ENCODE measurements around the gene TASP1.
"Not testable (repeated sequence)": the region's sequence is repeated elsewhere in the genome, so short reads cannot be mapped to it uniquely, and the experiment has no call there.

Gene TASP1

GRCh38 chr20:13625304-13625979 is 13.3 kb downstream of the TASP1 start:
- no peak for DNase-seq (ENCODE audit: low read depth in 2 of 2)
- TF ChIP-seq, protein P1, sequence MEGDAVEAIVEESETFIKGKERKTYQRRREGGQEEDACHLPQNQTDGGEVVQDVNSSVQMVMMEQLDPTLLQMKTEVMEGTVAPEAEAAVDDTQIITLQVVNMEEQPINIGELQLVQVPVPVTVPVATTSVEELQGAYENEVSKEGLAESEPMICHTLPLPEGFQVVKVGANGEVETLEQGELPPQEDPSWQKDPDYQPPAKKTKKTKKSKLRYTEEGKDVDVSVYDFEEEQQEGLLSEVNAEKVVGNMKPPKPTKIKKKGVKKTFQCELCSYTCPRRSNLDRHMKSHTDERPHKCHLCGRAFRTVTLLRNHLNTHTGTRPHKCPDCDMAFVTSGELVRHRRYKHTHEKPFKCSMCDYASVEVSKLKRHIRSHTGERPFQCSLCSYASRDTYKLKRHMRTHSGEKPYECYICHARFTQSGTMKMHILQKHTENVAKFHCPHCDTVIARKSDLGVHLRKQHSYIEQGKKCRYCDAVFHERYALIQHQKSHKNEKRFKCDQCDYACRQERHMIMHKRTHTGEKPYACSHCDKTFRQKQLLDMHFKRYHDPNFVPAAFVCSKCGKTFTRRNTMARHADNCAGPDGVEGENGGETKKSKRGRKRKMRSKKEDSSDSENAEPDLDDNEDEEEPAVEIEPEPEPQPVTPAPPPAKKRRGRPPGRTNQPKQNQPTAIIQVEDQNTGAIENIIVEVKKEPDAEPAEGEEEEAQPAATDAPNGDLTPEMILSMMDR (IDR thresholded peaks at IDR 0.05; ENCODE audit: low read depth, low read length) = no peak

GRCh38 chr20:13619415-13619814 is 19.3 kb downstream of the TASP1 start:
- H3K4me3 ChIP-seq (replicated peaks in 1 of 2; ENCODE audit: low read depth in 2 of 2, low read length in 2 of 2) = not testable (repeated sequence)
- DNase-seq (ENCODE audit: low read depth in 2 of 2) = peak; percentile 8 to 26

More at GRCh38 chr20:13625304-13625979, 13.3 kb downstream of the TASP1 start:
- no peak overlapping the region for H3K4me3 ChIP-seq (replicated peaks in 1 of 2; ENCODE audit: low read depth in 2 of 2, low read length in 2 of 2)

- H3K4me3 ChIP-seq (replicated peaks in 1 of 2; ENCODE audit: low read depth in 2 of 2, low read length in 2 of 2); DNase-seq (ENCODE audit: low read depth in 2 of 2): not testable (repeated sequence)
Measured at GRCh38 chr20:13618456-13618855, 20.3 kb downstream of the TASP1 start.

DNA sequence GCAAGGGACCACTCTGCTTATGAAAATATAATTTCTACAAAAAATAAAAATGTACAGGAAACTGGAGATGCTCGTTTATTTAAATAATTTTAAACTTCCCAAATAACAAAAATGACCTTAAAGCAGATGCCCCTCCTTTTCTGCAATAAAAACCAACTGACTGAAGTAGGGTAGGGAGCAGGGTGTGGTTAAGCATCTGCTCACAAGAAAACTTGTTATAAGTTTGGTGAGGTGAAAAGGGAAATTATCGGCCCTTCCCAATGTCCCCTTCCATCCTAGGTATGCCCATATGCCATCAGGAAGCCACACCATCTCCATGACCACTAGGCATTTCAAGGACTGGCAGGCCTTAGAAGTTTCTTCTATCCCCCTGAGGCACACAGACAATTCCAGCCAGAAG is 21.1 kb downstream of the TASP1 start:
- not testable (repeated sequence) for DNase-seq (ENCODE audit: low read depth in 2 of 2); H3K4me3 ChIP-seq (replicated peaks in 1 of 2; ENCODE audit: low read depth in 2 of 2, low read length in 2 of 2)

GRCh38 chr20:13616713-13617112 is 22.0 kb downstream of the TASP1 start:
- H3K4me3 ChIP-seq (replicated peaks in 1 of 2; ENCODE audit: low read depth in 2 of 2, low read length in 2 of 2); DNase-seq (ENCODE audit: low read depth in 2 of 2): not testable (repeated sequence)

DNA sequence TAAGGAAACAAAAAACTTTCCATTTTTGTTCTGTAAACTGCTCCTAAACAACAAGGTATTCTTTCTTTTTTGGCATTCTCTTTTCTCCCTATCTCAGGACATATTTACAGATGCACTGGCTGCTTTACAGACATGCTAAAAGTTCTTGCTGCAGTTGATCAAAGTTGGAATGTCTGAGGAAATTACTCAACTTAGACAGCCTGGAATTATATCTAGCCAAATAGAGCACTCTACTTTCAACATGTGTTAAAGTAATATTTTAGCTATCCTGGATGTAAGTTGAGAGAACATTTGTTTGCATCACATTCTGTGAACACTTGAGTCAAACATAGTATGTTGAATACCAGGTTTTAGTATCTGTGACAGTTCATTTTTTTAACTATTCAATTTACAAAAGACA is 24.8 kb downstream of the TASP1 start:
- DNase-seq (ENCODE audit: low read depth in 2 of 2) = peak; percentile 28 to 70
- H3K4me3 ChIP-seq (replicated peaks in 1 of 2; ENCODE audit: low read depth in 2 of 2, low read length in 2 of 2) = no peak overlapping the region
- TF ChIP-seq, protein P1 (IDR thresholded peaks at IDR 0.05; ENCODE audit: low read depth, low read length) = no peak

- TF ChIP-seq, protein P1 (IDR thresholded peaks at IDR 0.05; ENCODE audit: low read depth, low read length) = no peak
- no peak overlapping the region for H3K4me3 ChIP-seq (replicated peaks in 1 of 2; ENCODE audit: low read depth in 2 of 2, low read length in 2 of 2)
- no peak for DNase-seq (ENCODE audit: low read depth in 2 of 2)
Measured at GRCh38 chr20:13611611-13612125, 27.1 kb downstream of the TASP1 start.

DNA sequence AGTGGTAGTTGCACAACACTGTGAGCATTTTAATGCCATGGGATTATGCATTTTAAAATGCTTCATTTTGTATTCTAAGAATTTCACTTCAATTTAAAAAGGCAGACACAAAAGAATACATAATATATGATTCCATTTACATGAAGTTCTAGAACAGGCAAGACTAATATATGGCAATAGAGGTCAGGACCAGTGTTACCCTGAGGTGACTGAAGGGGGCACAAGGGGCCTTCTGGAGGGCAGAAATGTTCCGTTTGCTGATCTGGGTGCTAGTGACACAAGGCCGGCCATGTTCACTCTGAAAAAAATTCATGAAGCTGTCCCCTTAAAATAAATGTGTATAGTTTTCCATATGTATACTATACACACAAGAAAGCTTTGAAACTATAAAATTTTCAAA is 28.5 kb downstream of the TASP1 start:
- H3K4me3 ChIP-seq (replicated peaks in 1 of 2; ENCODE audit: low read depth in 2 of 2, low read length in 2 of 2) = no peak overlapping the region
- peak; percentile 3 to 7 for DNase-seq (ENCODE audit: low read depth in 2 of 2)
- TF ChIP-seq, protein P1 (IDR thresholded peaks at IDR 0.05; ENCODE audit: low read depth, low read length) = peak; percentile 13

GRCh38 chr20:13608066-13608465 is 30.7 kb downstream of the TASP1 start:
- no peak overlapping the region for H3K4me3 ChIP-seq (replicated peaks in 1 of 2; ENCODE audit: low read depth in 2 of 2, low read length in 2 of 2)
- DNase-seq (ENCODE audit: low read depth in 2 of 2) = no peak
- TF ChIP-seq, protein P1 (IDR thresholded peaks at IDR 0.05; ENCODE audit: low read depth, low read length) = no peak

GRCh38 chr20:13593423-13593822 is 45.3 kb downstream of the TASP1 start:
- not testable (repeated sequence) for DNase-seq (ENCODE audit: low read depth in 2 of 2); H3K4me3 ChIP-seq (replicated peaks in 1 of 2; ENCODE audit: low read depth in 2 of 2, low read length in 2 of 2)

Measured in cardiac fibroblast (primary cell).